Natural killer cell (primary cell): ENCODE measurements around the gene GLI3. TPM values are rescaled to one million over a fixed set of nuclear protein-coding genes. Genes with fewer than 3 reads are reported as not detected.

ENCODE experiments used
- ATAC-seq, 3 donors: fragments of 150-1000 bp in 2 of 3; fragments of 200-7000 bp in 1 of 3; cut with Tn5 transposase; 1 replicate in 1 of 3; 2 replicates in 2 of 3; pipeline ENCODE4 v1.10.0; 2021; ENCODE audit warnings: mild to moderate bottlenecking in 2 of 3, moderate library complexity in 2 of 3
- DNase-seq, 2 donors: peaks; one replicate each; pipeline versions ENCODE4 v3.0.0 to v3.0.0-alpha.2; 2013 to 2021; ENCODE audit warnings: mixed read lengths in 1 of 2
- H3K27ac ChIP-seq: one replicate; pipeline ENCODE4 v1.5.1; 2013; ENCODE audit warnings: mild to moderate bottlenecking, low read length
- H3K27me3 ChIP-seq: one replicate; pipeline ENCODE4 v1.6.1; 2013; ENCODE audit warnings: low read length; ENCODE audit not compliant: control insufficient read depth, insufficient read depth
- H3K36me3 ChIP-seq: one replicate; pipeline ENCODE4 v1.6.1; 2013; ENCODE audit warnings: low read length; ENCODE audit not compliant: control insufficient read depth, insufficient read depth
- H3K4me1 ChIP-seq: one replicate; pipeline ENCODE4 v1.6.1; 2013; ENCODE audit warnings: low read length; ENCODE audit not compliant: control insufficient read depth, insufficient read depth
- H3K4me3 ChIP-seq: one replicate; pipeline ENCODE4 v1.5.1; 2013; ENCODE audit warnings: low read length
- H3K9me3 ChIP-seq: one replicate; pipeline ENCODE4 v1.6.1; 2013; ENCODE audit warnings: low read length; ENCODE audit not compliant: control insufficient read depth, insufficient read depth
- H3K27ac Mint-ChIP-seq, 2 donors: one replicate each; pipeline ENCODE4 v1.8.0; 2022; ENCODE audit warnings: mild to moderate bottlenecking in 2 of 2, mixed read lengths in 2 of 2, moderate library complexity in 1 of 2
- H3K27me3 Mint-ChIP-seq, 2 donors: one replicate each; pipeline ENCODE4 v1.8.0; 2022; ENCODE audit warnings: low read depth in 2 of 2, mixed read lengths in 2 of 2
- H3K36me3 Mint-ChIP-seq: one replicate; pipeline ENCODE4 v1.8.0; 2022; ENCODE audit warnings: mixed read lengths
- H3K4me1 Mint-ChIP-seq, 2 donors: one replicate each; pipeline ENCODE4 v1.8.0; 2022; ENCODE audit warnings: mixed read lengths in 2 of 2
- H3K4me3 Mint-ChIP-seq: one replicate; pipeline ENCODE4 v1.8.0; 2022; ENCODE audit warnings: mild to moderate bottlenecking, moderate library complexity, mixed read lengths
- H3K9me3 Mint-ChIP-seq, 2 donors: one replicate each; pipeline ENCODE4 v1.8.0; 2022; ENCODE audit warnings: mixed read lengths in 2 of 2
- CTCF ChIP-seq: fragments of 200-600 bp; IDR thresholded peaks from one replicate; pipeline ENCODE4 v1.8.0; 2022; ENCODE audit warnings: antibody characterized with exemption
- WGBS: methylation state at CpG from one replicate; pipeline ENCODE4 v1.1.7; 2013; ENCODE audit warnings: missing lambda C conversion rate; ENCODE audit not compliant: insufficient coverage; 5-methylcytosine and 5-hydroxymethylcytosine counted together
- intact Hi-C: fragments of 100-400 bp; cut with micrococcal nuclease; formaldehyde crosslinking; loops from one replicate; pipeline ENCODE4 v1.14.2; 2022
- total RNA-seq, 4 donors: library from RNA; stranded (reverse); fragments of 120-200 nt in 1 of 4; gene quantifications; one replicate each; pipeline versions ENCODE4 v1.2.3 to v1.2.4, GENCODE V29; 2013 to 2022

The GLI3 gene
- total RNA-seq, 3 donors from 2014 or later (not counting 1 experiment from before 2014, with no cell fraction given), result 2.9 to 4.7 (median 3.1) TPM

- Mint-ChIP-seq H3K27ac (no peak overlapping the region), H3K36me3 (no peaks in the 10 kb centered on the region), H3K27me3 (peaks cover 4 to 32% of the 10 kb centered on the region in 2 donors), H3K4me3 (no peak overlapping the region), H3K4me1 (peaks cover 0 to 4% of the 10 kb centered on the region in 2 donors), H3K9me3 (no peaks in the 10 kb centered on the region)
- intact Hi-C loops, result no loop called here
- WGBS, result 52% methylated on average over 3 of the region's 6 CpGs
- no peaks in the 10 kb centered on the region for H3K4me1 ChIP-seq
- no peaks in the 10 kb centered on the region for H3K9me3 ChIP-seq
- ATAC-seq (no peak), DNase-seq (peak in 1 of 2 donors; percentile 12)
- no peak overlapping the region for H3K27ac ChIP-seq
- TF ChIP-seq CTCF, result peak; percentile 20
- no peaks in the 10 kb centered on the region for H3K36me3 ChIP-seq
- no peaks in the 10 kb centered on the region for H3K27me3 ChIP-seq
- H3K4me3 ChIP-seq, result no peak overlapping the region
Observed at GRCh38 chr7:41979834-41980307, 257.1 kb downstream of the GLI3 start.

- no peaks in the 10 kb centered on the region for H3K36me3 ChIP-seq
- DNase-seq (no peak), ATAC-seq (no peak)
- no peak overlapping the region for H3K4me3 Mint-ChIP-seq
- no peaks in the 10 kb centered on the region for H3K4me1 ChIP-seq
- H3K9me3 Mint-ChIP-seq, result no peaks in the 10 kb centered on the region
- 91% methylated on average over 4 of the region's 4 CpGs for WGBS
- no peaks in the 10 kb centered on the region for H3K27me3 ChIP-seq
- no peaks in the 10 kb centered on the region for H3K36me3 Mint-ChIP-seq
- H3K27ac Mint-ChIP-seq, result no peak overlapping the region
- peaks cover 0 to 4% of the 10 kb centered on the region in 2 donors for H3K4me1 Mint-ChIP-seq
- H3K9me3 ChIP-seq, result no peaks in the 10 kb centered on the region
- H3K27ac ChIP-seq, result no peak overlapping the region
- H3K4me3 ChIP-seq, result no peak overlapping the region
- peaks cover 7 to 23% of the 10 kb centered on the region in 2 donors for H3K27me3 Mint-ChIP-seq
- intact Hi-C loops, result no loop called here
- TF ChIP-seq CTCF, result no peak
Observed at GRCh38 chr7:41978858-41979257, 258.2 kb downstream of the GLI3 start.

GRCh38 chr7:41977661-41978060, 259.3 kb downstream of the GLI3 start:
- Mint-ChIP-seq H3K9me3 (no peaks in the 10 kb centered on the region), H3K27ac (no peak overlapping the region), H3K36me3 (no peaks in the 10 kb centered on the region), H3K4me1 (peaks cover 0 to 4% of the 10 kb centered on the region in 2 donors), H3K4me3 (no peak overlapping the region), H3K27me3 (peaks cover 7 to 23% of the 10 kb centered on the region in 2 donors)
- H3K9me3 ChIP-seq, result no peaks in the 10 kb centered on the region
- no peak overlapping the region for H3K27ac ChIP-seq
- no peak for TF ChIP-seq CTCF
- WGBS, result 75% methylated on average over 3 of the region's 3 CpGs
- intact Hi-C loops, result no loop called here
- H3K27me3 ChIP-seq, result no peaks in the 10 kb centered on the region
- no peaks in the 10 kb centered on the region for H3K4me1 ChIP-seq
- H3K4me3 ChIP-seq, result no peak overlapping the region
- no peak for DNase-seq
- no peak for ATAC-seq
- H3K36me3 ChIP-seq, result no peaks in the 10 kb centered on the region

GRCh38 chr7:41977151-41977651, 259.8 kb downstream of the GLI3 start:
- DNase-seq (peak in 1 of 2 donors; percentile 8), ATAC-seq (no peak)
- Histone ChIP-seq H3K4me3 (no peak overlapping the region), H3K9me3 (no peaks in the 10 kb centered on the region), H3K27me3 (no peaks in the 10 kb centered on the region), H3K4me1 (no peaks in the 10 kb centered on the region), H3K27ac (no peak overlapping the region), H3K36me3 (no peaks in the 10 kb centered on the region)
- H3K27ac Mint-ChIP-seq, result no peak overlapping the region
- intact Hi-C loops, result no loop called here
- no peak overlapping the region for H3K4me3 Mint-ChIP-seq
- WGBS, result 64% methylated on average over 9 of the region's 9 CpGs
- H3K4me1 Mint-ChIP-seq, result peaks cover 0 to 4% of the 10 kb centered on the region in 2 donors
- TF ChIP-seq CTCF, result peak; percentile 20
- no peaks in the 10 kb centered on the region for H3K9me3 Mint-ChIP-seq
- peaks cover 7 to 23% of the 10 kb centered on the region in 2 donors for H3K27me3 Mint-ChIP-seq
- no peaks in the 10 kb centered on the region for H3K36me3 Mint-ChIP-seq
